HG03575 (cell line): ENCODE measurements around the gene FMNL1.

Experiments
- ATAC-seq: cut with Tn5 transposase; IDR thresholded peaks from one replicate; pipeline ENCODE4 v1.9.1; 2021; ENCODE audit not compliant: unreplicated experiment, insufficient number of reproducible peaks, low FRiP score; ENCODE audit errors: extremely low read depth

FMNL1 gene

GRCh38 chr17:45291171-45291805 lies 69.6 kb downstream of the FMNL1 start:
- no peak for ATAC-seq

DNA sequence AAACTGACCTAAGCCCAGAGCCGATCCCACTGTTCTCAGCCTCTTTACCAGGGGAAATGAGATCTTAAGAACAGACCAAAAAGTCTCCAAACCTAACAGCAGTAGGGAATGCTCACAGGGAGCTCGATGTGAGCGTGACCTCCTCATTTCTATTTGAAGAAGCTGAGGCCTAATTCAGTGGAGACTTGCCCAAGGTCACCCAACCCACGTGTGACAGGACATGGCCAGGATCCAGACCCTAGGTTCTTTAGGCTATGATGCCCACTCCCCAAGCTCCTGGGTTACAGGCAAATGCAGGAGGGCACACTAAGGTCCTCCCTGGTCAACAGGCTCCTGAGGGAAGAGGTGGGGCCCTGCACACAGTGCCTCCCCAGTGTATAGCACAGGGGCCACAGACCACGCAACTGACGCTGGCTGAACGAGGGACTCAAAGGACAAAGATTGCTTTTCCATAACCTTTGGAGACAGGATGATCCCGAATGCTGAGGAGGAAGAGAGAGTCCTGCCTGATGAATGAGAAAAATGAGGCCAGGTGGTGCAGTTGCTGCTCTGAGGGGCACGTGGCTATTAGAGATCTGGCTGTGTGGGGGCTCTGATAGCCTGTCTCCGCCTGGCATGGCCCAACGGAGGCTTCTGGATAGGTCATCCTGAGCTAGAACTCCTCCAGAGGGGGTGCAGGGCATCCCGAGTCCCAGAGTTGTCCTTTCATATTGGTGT lies 71.2 kb downstream of the FMNL1 start:
- no peak for ATAC-seq

- ATAC-seq, result no peak
Measured at GRCh38 chr17:45293413-45294211, 71.9 kb downstream of the FMNL1 start.

- no peak for ATAC-seq
Measured at GRCh38 chr17:45294506-45294905, 72.8 kb downstream of the FMNL1 start.

GRCh38 chr17:45296003-45296832 lies 74.5 kb downstream of the FMNL1 start:
- no peak for ATAC-seq

DNA sequence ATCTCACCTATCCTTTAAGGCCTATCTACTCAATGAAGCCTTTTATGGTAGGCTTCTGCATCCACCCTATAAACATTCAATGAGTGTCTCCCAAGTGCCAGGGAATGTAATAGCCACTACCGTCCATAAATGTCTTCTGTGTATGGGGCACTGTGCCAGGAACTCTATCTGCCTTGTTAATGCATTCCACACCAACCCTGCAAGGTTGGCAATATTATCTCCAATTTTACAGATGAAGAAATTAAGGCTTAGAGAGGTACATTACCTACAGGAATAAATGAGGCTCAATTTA lies 75.1 kb downstream of the FMNL1 start:
- no peak for ATAC-seq
